GM12891 (cell line): ENCODE measurements around the gene CRTC1.

ENCODE experiments used
- PAX5 ChIP-seq: IDR thresholded peaks from 2 replicates; pipeline ENCODE4 v1.6.1; 2011; ENCODE audit warnings: low read length, moderate library complexity, mild to moderate bottlenecking; ENCODE audit not compliant: insufficient read depth, severe bottlenecking
- POLR2A ChIP-seq: IDR thresholded peaks from 2 replicates; pipeline ENCODE4 v1.6.1; 2011; ENCODE audit warnings: low read depth, low read length, control low read depth
- POLR2AphosphoS5 ChIP-seq: IDR thresholded peaks from 2 replicates; pipeline ENCODE4 v1.6.1; 2011; ENCODE audit warnings: low read depth, low read length, control low read depth

- TF ChIP-seq PAX5 (no peak), POLR2A (no peak), POLR2AphosphoS5 (no peak)
These were observed 89.4 kb downstream of the CRTC1 start for GRCh38 chr19:18772620-18773587.
